HFF-Myc (cell line): ENCODE results near the gene KCNG3.

Source experiments
- DNase-seq: peaks from one replicate; pipeline ENCODE4 v3.0.0-alpha.2; 2011; ENCODE audit warnings: low read depth; ENCODE audit errors: extremely low read depth
- H3K4me3 ChIP-seq: replicated peaks from 2 replicates; pipeline ENCODE4 v1.5.1; 2011; ENCODE audit warnings: low read depth, mild to moderate bottlenecking, control low read depth, low read length
- CTCF ChIP-seq: IDR thresholded peaks from 2 replicates; pipeline ENCODE4 v1.5.1; 2012; ENCODE audit warnings: mild to moderate bottlenecking, low read depth, low read length, control low read depth; ENCODE audit errors: missing control alignments

Gene KCNG3

DNA sequence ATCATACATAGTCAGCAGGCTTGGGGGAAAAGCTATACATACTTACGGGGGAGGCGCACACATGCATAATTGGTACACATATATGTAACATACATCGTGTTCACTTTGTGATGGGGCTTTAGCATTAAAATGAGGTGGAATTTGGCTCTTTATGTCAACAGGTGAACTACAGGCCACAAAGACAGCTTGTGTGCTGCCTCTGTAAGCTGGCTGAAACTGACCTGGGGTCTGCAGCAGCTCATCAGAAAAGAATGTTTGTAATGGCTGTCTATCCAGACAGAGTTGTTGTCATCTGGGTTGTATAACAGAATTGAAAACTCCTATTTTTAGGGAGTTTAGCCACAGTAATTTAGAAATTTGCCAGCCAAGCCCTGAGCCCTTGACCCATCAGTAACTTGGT is 4.7 kb upstream of the KCNG3 start:
- H3K4me3 ChIP-seq = no peak overlapping the region
- DNase-seq = no peak

DNA sequence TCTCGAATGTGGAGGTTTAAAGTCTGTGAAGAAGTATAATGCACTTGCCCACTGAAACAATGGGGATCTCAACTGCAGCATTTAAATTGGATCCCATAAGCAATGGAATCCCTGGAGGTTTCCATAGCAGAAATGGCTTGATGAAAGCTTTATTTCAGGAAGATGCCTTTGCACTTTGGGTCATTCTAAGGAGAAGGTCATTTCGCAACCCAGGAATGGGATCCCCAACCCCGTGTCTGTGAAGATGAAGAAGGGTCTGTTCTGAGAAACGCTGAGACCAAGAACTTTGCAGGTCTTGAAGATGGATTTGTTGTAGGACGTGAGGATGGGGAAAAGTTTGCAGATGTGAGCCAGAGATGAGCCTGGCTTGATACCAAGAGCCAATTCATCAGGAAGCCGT is 1.8 kb upstream of the KCNG3 start:
- no peak overlapping the region for H3K4me3 ChIP-seq
- DNase-seq = no peak
- TF ChIP-seq CTCF = no peak

More for the DNA sequence above, 4.7 kb upstream of the KCNG3 start:
- TF ChIP-seq CTCF = no peak

- TF ChIP-seq CTCF = no peak
- DNase-seq = no peak
- H3K4me3 ChIP-seq = no peak overlapping the region
Measured at GRCh38 chr2:42495234-42495581, 1.4 kb upstream of the KCNG3 start.

- DNase-seq = peak; percentile 41
Measured at GRCh38 chr2:42494355-42495233, 812 bp upstream of the KCNG3 start.

DNA sequence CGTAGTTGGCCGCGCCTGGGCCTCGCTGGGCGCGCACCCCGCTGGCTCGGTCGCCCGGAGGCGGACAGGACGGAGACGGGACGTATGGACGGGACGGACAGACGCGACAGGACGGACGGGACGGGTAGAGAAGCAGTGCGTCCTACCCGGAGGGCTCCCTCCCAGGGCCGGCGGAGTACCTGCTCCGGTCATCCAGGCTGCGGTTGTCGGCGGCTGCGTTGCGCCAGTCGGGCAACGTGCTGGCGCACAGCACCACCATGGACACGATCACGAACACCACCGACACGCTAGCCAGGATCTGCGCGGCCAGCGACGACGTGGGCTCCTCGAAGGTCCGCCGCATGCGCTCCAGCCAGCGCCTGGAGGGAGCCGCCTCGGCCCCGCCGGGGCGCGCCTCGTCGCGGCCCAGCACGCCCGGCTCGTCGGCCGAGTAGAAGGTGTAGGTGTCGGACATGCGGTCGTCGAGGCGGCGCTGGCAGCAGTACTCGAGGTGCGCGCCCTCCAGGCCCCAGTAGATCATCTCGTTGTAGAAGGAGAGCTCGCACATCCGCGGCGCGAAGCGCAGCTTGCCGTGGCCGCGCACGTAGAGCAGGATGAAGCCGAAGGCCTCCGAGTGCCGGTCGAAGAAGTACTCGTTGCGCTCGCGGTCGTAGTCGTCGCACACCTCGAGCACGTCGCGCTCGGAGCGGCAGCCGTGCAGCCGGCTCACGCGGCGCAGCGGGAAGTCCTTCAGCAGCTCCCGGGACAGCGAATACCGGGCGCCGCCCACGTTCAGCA is 903 bp downstream of the KCNG3 start:
- TF ChIP-seq CTCF = no peak
- H3K4me3 ChIP-seq = no peak overlapping the region
- DNase-seq = no peak

More at GRCh38 chr2:42494355-42495233, 812 bp upstream of the KCNG3 start:
- peak overlapping the region; percentile 47 for H3K4me3 ChIP-seq
- TF ChIP-seq CTCF = peak; percentile 89

DNA sequence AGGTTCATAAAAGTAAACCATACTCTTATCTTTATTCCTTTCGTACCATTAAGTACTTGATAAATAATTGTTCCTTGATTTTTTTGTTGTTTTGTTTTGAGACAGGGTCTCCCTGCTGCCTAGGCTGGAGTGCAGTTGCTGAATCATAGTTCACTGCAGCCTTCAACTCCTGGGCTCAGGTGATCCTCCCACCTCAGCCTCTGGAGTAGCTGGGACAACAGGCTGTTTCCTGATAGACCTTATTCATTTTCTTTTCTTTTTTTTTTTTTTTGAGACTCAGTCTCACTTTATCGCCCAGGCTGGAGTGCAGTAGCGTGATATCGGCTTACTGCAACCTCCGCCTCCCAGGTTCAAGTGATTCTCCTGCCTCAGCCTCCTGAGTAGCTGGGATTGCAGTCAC is 5.5 kb downstream of the KCNG3 start:
- H3K4me3 ChIP-seq = no peak overlapping the region

More for the DNA sequence above, 5.5 kb downstream of the KCNG3 start:
- DNase-seq = no peak
- no peak for TF ChIP-seq CTCF
